HepG2 (cell line): ENCODE results near the gene LRP10. TPM values are rescaled to one million over a fixed set of nuclear protein-coding genes. Genes with fewer than 3 reads are reported as not detected.

ENCODE experiments used
- ATAC-seq: fragments of 200-7000 bp; cut with Tn5 transposase; 3 replicates; pipeline ENCODE4 v1.9.1; 2020; ENCODE audit warnings: mild to moderate bottlenecking, moderate library complexity
- BruUV-seq: library from RNA; stranded (reverse); fragments of 400-500 nt; replicated peaks from 2 replicates; lab custom pipeline; 2021; lab: Mats Ljungman, UMichigan
- CTCF ChIA-PET: fragments of 300-600 bp; formaldehyde crosslinking; extraction: SDS; loops from one replicate; lab custom pipeline; 2021; ENCODE audit warnings: low total read pairs, inconsistent platforms, low intra/inter-chr PET ratio; lab: Yijun Ruan, JAX
- POLR2A ChIA-PET: fragments of 350-600 bp; sonication (Branson Sonifier 250); formaldehyde crosslinking; loops from one replicate; lab custom pipeline; 2020; ENCODE audit warnings: antibody characterized with exemption, inconsistent platforms; lab: Yijun Ruan, JAX
- DNase-seq: peaks from one replicate; pipeline ENCODE4 v3.0.0-alpha.2; 2015; ENCODE audit warnings: low spot score
- FAIRE-seq: peaks from 3 replicates; lab custom pipeline; 2011; peaks lifted over from hg19 to GRCh38; lab: Jason Lieb, UNC
- H2AFZ ChIP-seq: one replicate; pipeline ENCODE4 v1.6.1; 2011; ENCODE audit warnings: low read length, inconsistent platforms
- H3K27ac ChIP-seq: fragments of 300-600 bp; 3 replicates; pipeline ENCODE4 v1.8.0; 2011; ENCODE audit warnings: mixed run types, mild to moderate bottlenecking, mixed read lengths, low read length, inconsistent platforms; ENCODE audit not compliant: insufficient read depth; ENCODE audit errors: extremely low read length
- H3K27me3 ChIP-seq, 2 experiments: fragments of 200-600 bp in 1 of 2; 2 replicates in 1 of 2; 3 replicates in 1 of 2; pipeline versions ENCODE4 v1.6.0 to v1.8.0; 2011; ENCODE audit warnings: low read length in 2 of 2, mild to moderate bottlenecking in 2 of 2, moderate library complexity in 2 of 2, inconsistent platforms in 1 of 2; ENCODE audit not compliant: insufficient read depth in 2 of 2, control insufficient read depth in 1 of 2
- H3K36me3 ChIP-seq, 2 experiments: fragments of 200-600 bp in 1 of 2; replicated peaks in 1 of 2; 2 replicates in 1 of 2; 3 replicates in 1 of 2; pipeline versions ENCODE4 v1.5.1 to v1.8.0; 2011; ENCODE audit warnings: low read length in 2 of 2, inconsistent platforms in 1 of 2; ENCODE audit not compliant: insufficient read depth in 2 of 2, control insufficient read depth in 1 of 2
- H3K4me1 ChIP-seq: 2 replicates; pipeline ENCODE4 v1.5.1; 2012; ENCODE audit warnings: low read length, inconsistent platforms; ENCODE audit not compliant: insufficient read depth
- H3K4me2 ChIP-seq: 2 replicates; pipeline ENCODE4 v1.6.0; 2011; ENCODE audit warnings: low read depth, low read length, inconsistent platforms
- H3K4me3 ChIP-seq, 3 experiments: fragments of 200-600 bp in 1 of 3; sonication (generic), shearing (Covaris generic) in 1 of 3; replicated peaks in 1 of 3; 2 replicates each; pipeline ENCODE4 v1.5.1; 2011 to 2016; ENCODE audit warnings: low read length in 3 of 3, inconsistent platforms in 2 of 3, low read depth in 2 of 3, mild to moderate bottlenecking in 2 of 3, control low read depth in 1 of 3, mixed read lengths in 1 of 3; ENCODE audit not compliant: insufficient read depth in 1 of 3
- H3K79me2 ChIP-seq: one replicate; pipeline ENCODE4 v1.6.1; 2011; ENCODE audit warnings: low read length, inconsistent platforms; ENCODE audit not compliant: insufficient read depth
- H3K9ac ChIP-seq: 2 replicates; pipeline ENCODE4 v1.6.0; 2011; ENCODE audit warnings: mild to moderate bottlenecking, low read depth, low read length, inconsistent platforms; ENCODE audit not compliant: insufficient read depth
- H3K9me3 ChIP-seq: 2 replicates; pipeline ENCODE4 v1.5.1; 2012; ENCODE audit warnings: mild to moderate bottlenecking, low read length
- H4K20me1 ChIP-seq: 2 replicates; pipeline ENCODE4 v1.6.0; 2011; ENCODE audit warnings: inconsistent platforms, mild to moderate bottlenecking, low read length, moderate library complexity; ENCODE audit not compliant: insufficient read depth
- ATAD3A ChIP-seq: sonication (generic); formaldehyde crosslinking; IDR thresholded peaks from 2 replicates; pipeline ENCODE4 v1.4.0; 2020; ENCODE audit warnings: missing genetic modification reagents
- CAMTA2 ChIP-seq: sonication (generic); formaldehyde crosslinking; IDR thresholded peaks from 2 replicates; pipeline ENCODE4 v1.4.0; 2020; ENCODE audit warnings: mild to moderate bottlenecking, missing genetic modification reagents, borderline replicate concordance
- CREM ChIP-seq, 2 experiments: sonication (generic) in 1 of 2; formaldehyde crosslinking in 1 of 2; IDR thresholded peaks; 2 replicates each; pipeline versions ENCODE4 v1.4.0 to v1.6.1; 2016 to 2020; ENCODE audit warnings: antibody characterized with exemption in 1 of 2, mild to moderate bottlenecking in 1 of 2, missing genetic modification reagents in 1 of 2
- KLF12 ChIP-seq: sonication (generic); formaldehyde crosslinking; IDR thresholded peaks from 2 replicates; pipeline ENCODE4 v1.4.0; 2020; ENCODE audit warnings: missing genetic modification reagents, borderline replicate concordance
- MAF1 ChIP-seq: sonication (generic); formaldehyde crosslinking; IDR thresholded peaks from 2 replicates; pipeline ENCODE4 v1.5.0; 2020; ENCODE audit warnings: missing genetic modification reagents, borderline replicate concordance
- MTF1 ChIP-seq: sonication (generic); formaldehyde crosslinking; IDR thresholded peaks from 2 replicates; pipeline ENCODE4 v1.5.0; 2020; ENCODE audit warnings: missing genetic modification reagents
- MZF1 ChIP-seq: sonication (generic); formaldehyde crosslinking; IDR thresholded peaks from 2 replicates; pipeline ENCODE4 v1.8.1; 2023; ENCODE audit warnings: mild to moderate bottlenecking, missing genetic modification reagents, borderline replicate concordance
- NCOA1 ChIP-seq: sonication (generic); formaldehyde crosslinking; IDR thresholded peaks from 2 replicates; pipeline ENCODE4 v1.9.0; 2021; ENCODE audit warnings: missing genetic modification reagents
- PCBP2 ChIP-seq: fragments of 200-400 bp; formaldehyde crosslinking; optimal IDR thresholded peaks from 2 replicates; pipeline ENCODE3; 2018; ENCODE audit warnings: low read length, low read depth; ENCODE audit not compliant: poor library complexity, severe bottlenecking
- PPARG ChIP-seq: conservative IDR thresholded peaks from 2 replicates; pipeline ENCODE4 v1.6.1; 2016; ENCODE audit warnings: missing biosample characterization, missing genetic modification reagents
- RFX1 ChIP-seq: fragments of 450-650 bp; IDR thresholded peaks from 2 replicates; pipeline ENCODE4 v1.6.1; 2017
- SRF ChIP-seq: IDR thresholded peaks from 2 replicates; pipeline ENCODE4 v1.6.1; 2011; ENCODE audit warnings: mild to moderate bottlenecking, low read depth, low read length, moderate library complexity
- ZBTB26 ChIP-seq: IDR thresholded peaks from 2 replicates; pipeline ENCODE4 v1.6.1; 2016; ENCODE audit warnings: missing compliant biosample characterization, missing genetic modification reagents, borderline replicate concordance
- ZNF263 ChIP-seq: sonication (generic); formaldehyde crosslinking; IDR thresholded peaks from 2 replicates; pipeline ENCODE4 v1.4.0; 2020; ENCODE audit warnings: missing genetic modification reagents
- ZNF513 ChIP-seq: sonication (generic); formaldehyde crosslinking; conservative IDR thresholded peaks from 2 replicates; pipeline ENCODE4 v1.5.0; 2020; ENCODE audit warnings: missing genetic modification reagents
- ZNF549 ChIP-seq: sonication (generic); formaldehyde crosslinking; IDR thresholded peaks from 2 replicates; pipeline ENCODE4 v1.5.0; 2020; ENCODE audit warnings: missing genetic modification reagents
- ZNF564 ChIP-seq: sonication (generic); formaldehyde crosslinking; IDR thresholded peaks from 2 replicates; pipeline ENCODE4 v1.8.1; 2023; ENCODE audit warnings: mild to moderate bottlenecking, missing genetic modification reagents
- ZNF574 ChIP-seq: sonication (generic); formaldehyde crosslinking; IDR thresholded peaks from 2 replicates; pipeline ENCODE4 v1.4.0; 2020; ENCODE audit warnings: missing genetic modification reagents
- WGBS: methylation state at CpG from one replicate; pipeline ENCODE4 v1.1.6; 2017; ENCODE audit warnings: low lambda C conversion rate; 5-methylcytosine and 5-hydroxymethylcytosine counted together
- in situ Hi-C: cut with HindIII; loops from 2 replicates; pipeline ENCODE4 v1.10.0; 2017; ENCODE audit warnings: low pct_unique_long_range_greater_than_20kb; ENCODE audit not compliant: extremely low pct_ligation_motif_present
- intact Hi-C: fragments of 100-400 bp; cut with micrococcal nuclease; formaldehyde crosslinking; loops from one replicate; pipeline ENCODE4 v1.10.0; 2022; ENCODE audit not compliant: unreplicated experiment
- polyA plus RNA-seq, 8 experiments: library from polyadenylated mRNA; depleted of rRNA in 3 of 8; stranded (reverse) in 7 of 8; unstranded in 1 of 8; fragments of >200 nt; fragmentation: Illumina TruSeq in 4 of 8; extraction: Trizol in 4 of 8; gene quantifications; 2 replicates each; pipeline versions ENCODE4 v1.2.1 to v1.2.3, GENCODE V29; 2011 to 2016; ENCODE audit warnings: low read depth in 4 of 8, missing spikeins in 1 of 8, mixed read lengths in 1 of 8; ENCODE audit not compliant: insufficient read depth in 1 of 8
- total RNA-seq, 5 experiments: library from RNA; depleted of rRNA; stranded (reverse); fragments of >200 nt; fragmentation: Illumina TruSeq; extraction: Trizol; gene quantifications; 2 replicates each; pipeline ENCODE4 v1.2.3, GENCODE V29; 2016; ENCODE audit warnings: low read depth in 1 of 5

LRP10 gene
- total and polyA plus RNA-seq, 2 of the 13 experiments (the other 11 are each of a cell fraction or from before 2014, with no cell fraction given) = 16.9 to 45.2 TPM

GRCh38 chr14:22829661-22830442, 41.7 kb upstream of the LRP10 start, which contains the start of gene MRPL52:
Gene MRPL52, plus strand, starts transcription at chr14:22829887. Its CDS starts 26 bp downstream, at chr14:22829913.
- Histone ChIP-seq H3K4me3 (peak within 1 kb of the TSS; percentile 74 to 97 (median 88)), H3K79me2 (peaks cover 16% of the 10 kb centered on the region), H3K9me3 (no peaks in the 10 kb centered on the region), H3K4me2 (peak within 1 kb of the TSS; percentile 87), H3K36me3 (peaks cover 9 to 17% of the 10 kb centered on the region in 2 experiments), H3K4me1 (peaks cover 24% of the 10 kb centered on the region), H3K9ac (peak within 1 kb of the TSS; percentile 90), H3K27ac (peak within 1 kb of the TSS; percentile 65), H2AFZ (peak within 1 kb of the TSS; percentile 98), H3K27me3 (no peaks in the 10 kb centered on the region; a peak in 1 of 5 replicates), H4K20me1 (no peaks in the 10 kb centered on the region)
- no TSS peak for BruUV-seq
- ChIA-PET POLR2A (interaction anchor here (0.6 to 3.7 kb wide), 27 partner anchors 8 to 491 kb away, joined by 3 to 29 read pairs (median 6); partner anchors contain the start of genes ACIN1, AJUBA, C14orf119 and DAD1), CTCF (interaction anchor here (0.9 kb wide), 1 partner anchor 24 kb away, joined by 4 read pairs; no protein-coding TSS in a partner anchor)
- ATAC-seq = peak; percentile 94
- peak; percentile 96 for FAIRE-seq
- under 1% methylated on average over 41 of the region's 41 CpGs for WGBS
- DNase-seq = peak; percentile 97
- in situ Hi-C loops (no loop called here), intact Hi-C loops (loop anchor here (2.0 kb wide), 1 partner anchor 53 kb away; no protein-coding TSS in a partner anchor)
- TF ChIP-seq ZNF513 (CRISPR knock-in tag) (0 out of 2 replicates have a peak, but pooled peaks have one; percentile 55), MTF1 (CRISPR knock-in tag) (no peak; the same call in 1 of the 2 replicates), ZNF549 (CRISPR knock-in tag) (0 out of 2 replicates have a peak, but pooled peaks have one; percentile 57), MAF1 (CRISPR knock-in tag) (no peak), ZNF263 (CRISPR knock-in tag) (peak; percentile 73), KLF12 (CRISPR knock-in tag) (no peak; the same call in 1 of the 2 replicates), CREM (IDR thresholded peaks at IDR 0.05) (peak; percentile 95), CREM (CRISPR knock-in tag; IDR thresholded peaks at IDR 0.05) (no peak), ATAD3A (CRISPR knock-in tag) (no peak), SRF (no peak), ZNF574 (CRISPR knock-in tag) (peak; percentile 93), NCOA1 (CRISPR knock-in tag) (peak; percentile 90), RFX1 (no peak), ZBTB26 (CRISPR knock-in tag) (peak; percentile 64), ZNF564 (CRISPR knock-in tag) (no peak), MZF1 (CRISPR knock-in tag) (0 out of 2 replicates have a peak, but pooled peaks have one; percentile 89), PPARG (CRISPR knock-in tag) (peak; percentile 36), CAMTA2 (CRISPR knock-in tag) (peak; percentile 96), PCBP2 (no peak)
